ENCODE results near the gene WNT9B. TPM values are rescaled to one million over a fixed set of nuclear protein-coding genes. Genes with fewer than 3 reads are reported as not detected.
A peak's percentile ranks its signal among the peaks of the same experiment; 100 is the strongest.

Gene WNT9B
- total RNA-seq, 1 donor from 2014 or later = 2.0 TPM

DNA sequence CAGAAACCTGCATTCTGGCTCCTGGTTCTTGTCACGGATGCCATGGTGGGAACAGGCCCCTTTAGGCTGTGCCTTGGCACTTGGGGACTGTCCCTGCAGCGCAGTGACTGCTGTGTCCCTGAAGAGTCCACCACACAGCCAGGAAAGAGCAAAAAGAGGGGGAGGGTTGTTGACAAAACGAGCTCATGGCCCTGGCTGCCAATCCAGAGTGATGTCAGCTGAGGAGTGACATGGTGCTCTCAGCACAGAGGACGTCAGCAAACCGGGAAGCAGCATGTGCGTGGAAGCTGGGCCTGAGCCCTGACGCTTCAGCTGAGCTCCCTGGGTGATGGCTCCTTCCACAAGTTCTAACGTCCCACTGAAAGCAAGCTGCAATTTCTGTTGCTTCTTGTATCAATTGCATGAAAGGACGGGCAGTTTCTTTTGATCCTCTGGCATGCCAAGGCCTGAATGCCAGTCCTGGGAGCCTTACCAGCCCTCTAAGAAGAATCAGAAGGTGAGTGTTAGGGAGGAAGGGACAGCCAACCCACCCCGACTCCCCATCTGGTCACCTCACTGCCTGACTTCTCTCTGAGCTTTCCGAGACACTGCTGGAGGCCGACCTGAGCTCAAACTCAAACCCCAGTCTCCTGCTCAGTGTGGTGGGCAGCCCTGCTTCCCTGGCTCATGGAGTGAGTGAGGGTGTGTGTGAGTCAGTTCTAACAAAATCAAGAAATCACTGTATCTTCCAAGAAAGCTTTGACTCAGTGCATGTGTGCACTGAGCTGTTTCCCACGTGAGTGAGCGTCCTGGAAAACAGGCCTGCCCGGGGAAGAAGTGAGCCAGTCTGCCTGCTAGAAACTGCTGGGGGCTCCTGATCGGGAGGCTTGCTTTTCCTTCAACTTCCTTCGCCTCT is 18.2 kb upstream of the WNT9B start:
- peak overlapping the region; percentile 72 for H3K27ac Mint-ChIP-seq
- H3K9me3 Mint-ChIP-seq = no peaks in the 10 kb centered on the region
- DNase-seq (ENCODE audit: low spot score in 2 of 2, unreplicated experiment in 2 of 2) = no peak
- no peaks in the 10 kb centered on the region for H3K36me3 Mint-ChIP-seq
- no peak for TF ChIP-seq CTCF (IDR thresholded peaks at IDR 0.05; ENCODE audit: unreplicated experiment)
- peaks cover 24% of the 10 kb centered on the region for H3K4me1 Mint-ChIP-seq
- no peaks in the 10 kb centered on the region for H3K27me3 Mint-ChIP-seq (ENCODE audit: low read depth)
- no peak overlapping the region for H3K4me3 Mint-ChIP-seq

DNA sequence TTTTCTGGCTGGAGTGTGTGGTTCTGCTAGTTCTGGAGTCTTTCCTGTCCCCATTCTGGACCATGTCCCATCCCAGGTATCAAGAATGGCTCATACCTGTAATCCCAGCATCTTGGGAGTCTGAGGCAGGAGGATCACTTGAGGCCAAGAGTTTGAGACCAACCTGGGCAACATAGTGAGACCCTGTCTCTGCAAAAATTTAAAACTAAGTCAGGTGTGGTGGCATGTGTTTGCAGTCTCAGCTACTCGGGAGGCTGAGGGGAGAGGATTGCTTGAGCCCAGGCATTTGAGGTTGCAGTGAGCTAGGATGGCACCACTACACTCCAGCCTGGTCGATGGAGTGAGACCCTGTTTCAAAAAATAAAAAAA is 17.6 kb upstream of the WNT9B start:
- no peaks in the 10 kb centered on the region for H3K9me3 Mint-ChIP-seq
- TF ChIP-seq CTCF (IDR thresholded peaks at IDR 0.05; ENCODE audit: unreplicated experiment) = no peak
- H3K4me3 Mint-ChIP-seq = no peak overlapping the region
- H3K27ac Mint-ChIP-seq = no peak overlapping the region
- H3K36me3 Mint-ChIP-seq = no peaks in the 10 kb centered on the region
- H3K4me1 Mint-ChIP-seq = peaks cover 24% of the 10 kb centered on the region
- H3K27me3 Mint-ChIP-seq (ENCODE audit: low read depth) = no peaks in the 10 kb centered on the region
- DNase-seq (ENCODE audit: low spot score in 2 of 2, unreplicated experiment in 2 of 2) = no peak

- no peak for TF ChIP-seq CTCF (IDR thresholded peaks at IDR 0.05; ENCODE audit: unreplicated experiment)
- no peak for DNase-seq (ENCODE audit: low spot score in 2 of 2, unreplicated experiment in 2 of 2)
- no peak overlapping the region for H3K27ac Mint-ChIP-seq
- H3K27me3 Mint-ChIP-seq (ENCODE audit: low read depth) = no peaks in the 10 kb centered on the region
- no peaks in the 10 kb centered on the region for H3K36me3 Mint-ChIP-seq
- no peak overlapping the region for H3K4me3 Mint-ChIP-seq
- H3K4me1 Mint-ChIP-seq = peaks cover 24% of the 10 kb centered on the region
- no peaks in the 10 kb centered on the region for H3K9me3 Mint-ChIP-seq
Measured at GRCh38 chr17:46834846-46835245, 16.5 kb upstream of the WNT9B start.

DNA sequence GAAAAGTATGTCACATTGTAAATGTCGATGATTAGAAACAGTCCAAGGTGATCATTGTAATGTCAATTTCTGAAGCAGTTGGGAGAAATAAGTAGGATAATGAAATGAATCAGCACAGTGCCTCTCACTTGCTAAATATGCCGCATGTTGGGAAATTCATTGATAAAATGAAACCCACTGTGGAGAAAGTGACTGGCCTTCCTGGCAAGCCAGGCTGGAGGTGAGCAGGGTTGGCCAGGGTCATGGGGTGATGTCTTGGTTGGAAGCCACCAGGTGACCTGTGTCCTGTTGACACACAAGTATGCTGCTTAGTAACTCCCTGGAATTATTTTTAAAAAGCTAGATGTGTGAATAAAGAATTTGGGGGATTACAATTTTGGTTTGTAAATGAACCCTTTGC is 14.9 kb upstream of the WNT9B start:
- Mint-ChIP-seq H3K9me3 (no peaks in the 10 kb centered on the region), H3K27me3 (ENCODE audit: low read depth) (peaks cover 12% of the 10 kb centered on the region)

DNA sequence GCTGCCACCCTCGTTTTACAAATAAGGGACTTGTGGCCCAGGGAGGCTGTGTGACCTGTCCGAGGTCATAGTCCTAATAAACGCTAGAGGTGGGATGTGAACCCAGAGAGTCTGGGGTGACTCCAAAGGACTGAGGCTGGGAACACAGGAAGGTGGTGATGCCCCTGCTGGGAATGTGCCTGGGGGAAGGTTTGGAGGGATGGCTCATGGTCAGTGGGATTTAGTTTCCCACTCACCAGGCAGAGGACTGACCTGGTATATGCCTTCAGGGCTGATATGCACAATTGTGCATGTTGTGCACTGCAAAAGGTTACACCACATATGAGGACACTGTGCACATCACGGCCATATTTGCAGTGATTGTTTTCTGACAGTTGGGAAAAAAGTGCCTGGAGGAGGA is 13.9 kb upstream of the WNT9B start:
- no peak overlapping the region for H3K4me3 Mint-ChIP-seq
- peaks cover 14% of the 10 kb centered on the region for H3K27me3 Mint-ChIP-seq (ENCODE audit: low read depth)
- peaks cover 19% of the 10 kb centered on the region for H3K4me1 Mint-ChIP-seq
- TF ChIP-seq CTCF (IDR thresholded peaks at IDR 0.05; ENCODE audit: unreplicated experiment) = no peak
- H3K27ac Mint-ChIP-seq = no peak overlapping the region
- H3K36me3 Mint-ChIP-seq = no peaks in the 10 kb centered on the region
- no peak for DNase-seq (ENCODE audit: low spot score in 2 of 2, unreplicated experiment in 2 of 2)
- peaks cover under 1% of the 10 kb centered on the region for H3K9me3 Mint-ChIP-seq

More for the DNA sequence above, 14.9 kb upstream of the WNT9B start:
- Mint-ChIP-seq H3K4me1 (peaks cover 24% of the 10 kb centered on the region), H3K4me3 (no peak overlapping the region), H3K36me3 (no peaks in the 10 kb centered on the region), H3K27ac (no peak overlapping the region)
- TF ChIP-seq CTCF (IDR thresholded peaks at IDR 0.05; ENCODE audit: unreplicated experiment) = no peak
- no peak for DNase-seq (ENCODE audit: low spot score in 2 of 2, unreplicated experiment in 2 of 2)
